D721Med (cell line): ENCODE measurements around the gene TM4SF18.

Experiments
- DNase-seq: peaks from one replicate; pipeline ENCODE4 v3.0.0; 2011; ENCODE audit warnings: low spot score; ENCODE audit not compliant: insufficient read length
- FAIRE-seq: peaks from 2 replicates; lab custom pipeline; 2011; peaks lifted over from hg19 to GRCh38; lab: Jason Lieb, UNC
- TF ChIP-seq, protein P1 (sequence below): IDR thresholded peaks from 2 replicates; pipeline ENCODE4 v1.5.1; 2012; ENCODE audit warnings: mild to moderate bottlenecking, control low read depth; ENCODE audit not compliant: insufficient read depth; ENCODE audit errors: missing control alignments

Gene TM4SF18

DNA sequence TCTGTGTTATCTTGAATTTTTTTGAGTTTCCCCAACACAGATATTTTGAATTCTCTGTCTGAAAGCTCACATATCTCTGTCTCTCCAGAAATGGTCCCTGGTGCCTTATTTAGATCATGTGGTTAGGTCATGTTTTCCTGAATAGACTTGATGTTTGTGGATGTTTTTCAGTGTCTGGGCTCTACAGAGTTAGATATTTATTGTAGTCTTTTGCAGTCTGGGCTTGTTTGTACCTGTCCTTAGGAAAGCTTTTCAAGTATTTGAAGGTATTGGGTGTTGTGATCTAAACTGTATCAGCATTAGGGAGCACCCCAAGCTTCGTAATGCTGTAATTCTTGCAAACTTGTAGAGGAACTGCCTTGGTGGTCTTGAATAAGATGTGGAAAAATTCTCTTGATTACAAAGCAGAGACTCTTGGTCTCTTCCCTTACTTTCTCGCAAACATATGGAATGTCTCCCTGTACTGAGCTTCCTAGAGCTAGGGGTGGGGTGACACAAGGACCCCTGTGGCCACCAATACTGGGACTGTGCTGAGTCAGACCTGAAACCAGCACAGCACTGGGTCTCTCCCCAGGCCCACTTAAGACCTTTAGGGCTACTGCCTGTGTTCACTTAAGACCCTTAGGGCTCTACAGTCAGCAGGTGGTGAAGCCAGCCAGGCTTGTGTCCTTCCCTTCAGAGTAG, 26.5 kb downstream of the TM4SF18 start:
- no peak for DNase-seq
- TF ChIP-seq, protein P1, sequence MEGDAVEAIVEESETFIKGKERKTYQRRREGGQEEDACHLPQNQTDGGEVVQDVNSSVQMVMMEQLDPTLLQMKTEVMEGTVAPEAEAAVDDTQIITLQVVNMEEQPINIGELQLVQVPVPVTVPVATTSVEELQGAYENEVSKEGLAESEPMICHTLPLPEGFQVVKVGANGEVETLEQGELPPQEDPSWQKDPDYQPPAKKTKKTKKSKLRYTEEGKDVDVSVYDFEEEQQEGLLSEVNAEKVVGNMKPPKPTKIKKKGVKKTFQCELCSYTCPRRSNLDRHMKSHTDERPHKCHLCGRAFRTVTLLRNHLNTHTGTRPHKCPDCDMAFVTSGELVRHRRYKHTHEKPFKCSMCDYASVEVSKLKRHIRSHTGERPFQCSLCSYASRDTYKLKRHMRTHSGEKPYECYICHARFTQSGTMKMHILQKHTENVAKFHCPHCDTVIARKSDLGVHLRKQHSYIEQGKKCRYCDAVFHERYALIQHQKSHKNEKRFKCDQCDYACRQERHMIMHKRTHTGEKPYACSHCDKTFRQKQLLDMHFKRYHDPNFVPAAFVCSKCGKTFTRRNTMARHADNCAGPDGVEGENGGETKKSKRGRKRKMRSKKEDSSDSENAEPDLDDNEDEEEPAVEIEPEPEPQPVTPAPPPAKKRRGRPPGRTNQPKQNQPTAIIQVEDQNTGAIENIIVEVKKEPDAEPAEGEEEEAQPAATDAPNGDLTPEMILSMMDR: no peak
- no peak for FAIRE-seq

DNA sequence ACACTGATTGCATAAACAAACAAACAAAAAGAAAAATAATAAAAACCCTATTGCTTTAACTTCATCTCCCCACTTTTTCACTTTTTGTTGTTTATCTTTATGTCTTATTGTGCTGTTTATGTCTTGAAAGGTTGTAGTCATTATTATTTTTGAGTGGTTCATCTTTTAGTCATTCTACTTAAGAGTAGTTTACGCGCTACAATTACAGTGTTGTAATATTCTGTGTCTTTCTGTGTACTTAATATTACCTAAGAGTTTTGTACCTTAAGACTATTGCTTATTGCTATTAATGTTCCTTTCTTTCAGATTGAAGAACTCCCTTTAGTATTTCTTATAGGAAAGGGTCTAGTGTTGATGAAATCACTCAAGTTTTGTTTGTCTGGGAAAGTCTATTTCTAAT, 28.1 kb downstream of the TM4SF18 start:
- TF ChIP-seq, protein P1: no peak
- no peak for FAIRE-seq

DNA sequence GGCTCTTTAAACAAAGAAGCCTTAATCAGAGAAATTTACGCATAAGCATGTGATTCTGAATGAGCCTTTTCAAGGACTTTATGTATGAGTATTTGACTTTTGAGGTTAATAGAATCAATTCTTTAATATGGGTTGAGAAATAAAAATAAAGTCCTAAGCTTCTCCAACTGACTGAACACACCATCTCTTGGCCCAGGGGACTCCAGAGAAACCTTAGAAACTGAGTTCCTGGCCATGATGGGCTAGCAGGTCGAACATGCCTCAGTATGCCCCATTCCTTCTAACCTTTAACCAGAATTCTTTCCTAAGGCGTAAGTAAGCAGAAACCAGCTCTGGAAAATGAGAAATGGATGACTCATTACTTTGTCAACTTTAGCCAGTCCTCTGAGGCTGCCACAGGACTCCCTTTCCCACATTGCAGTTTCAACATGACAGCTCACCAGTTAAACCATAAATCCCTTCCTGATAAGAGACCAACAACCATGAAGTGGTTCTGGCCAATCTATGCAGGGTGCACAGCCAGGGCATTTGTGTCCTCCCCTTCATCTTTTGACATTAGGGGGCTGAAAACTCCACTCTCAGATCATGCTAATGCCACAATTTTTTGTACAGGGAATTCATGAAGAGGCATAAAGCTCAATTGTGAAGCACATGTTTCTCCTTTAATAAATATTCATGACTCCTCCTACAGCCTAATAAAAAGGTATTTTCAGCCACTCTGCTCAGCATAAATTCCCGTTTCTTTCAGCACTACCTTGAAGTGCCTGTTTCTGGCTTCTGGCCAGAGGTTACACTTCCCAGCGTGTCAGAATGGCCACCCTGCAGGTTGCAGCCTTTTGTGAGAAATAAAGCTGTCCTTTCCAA, 33.3 kb downstream of the TM4SF18 start:
- DNase-seq (no peak), FAIRE-seq (no peak)
- TF ChIP-seq, protein P1: no peak

More for the DNA sequence above, 28.1 kb downstream of the TM4SF18 start:
- no peak for DNase-seq

DNA sequence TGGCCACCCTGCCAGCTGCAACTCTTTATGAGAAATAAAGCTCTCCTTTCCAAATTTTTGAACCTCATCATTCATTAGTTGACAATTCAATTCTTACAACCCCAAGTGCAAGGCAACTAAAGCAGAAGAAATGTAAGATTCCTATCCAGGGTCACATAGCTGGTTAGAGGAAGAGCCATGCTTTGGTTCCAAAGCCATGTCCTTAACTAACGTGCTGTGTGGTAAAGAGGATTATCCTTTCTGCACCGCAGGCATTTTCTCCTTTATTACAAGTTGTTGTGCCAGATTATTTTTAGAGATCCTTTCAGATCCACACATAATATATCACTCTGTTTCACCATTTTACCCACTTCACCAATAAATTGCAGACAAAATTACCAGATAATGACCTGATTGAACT, 36.5 kb downstream of the TM4SF18 start:
- no peak for DNase-seq
- TF ChIP-seq, protein P1: no peak
- no peak for FAIRE-seq

DNA sequence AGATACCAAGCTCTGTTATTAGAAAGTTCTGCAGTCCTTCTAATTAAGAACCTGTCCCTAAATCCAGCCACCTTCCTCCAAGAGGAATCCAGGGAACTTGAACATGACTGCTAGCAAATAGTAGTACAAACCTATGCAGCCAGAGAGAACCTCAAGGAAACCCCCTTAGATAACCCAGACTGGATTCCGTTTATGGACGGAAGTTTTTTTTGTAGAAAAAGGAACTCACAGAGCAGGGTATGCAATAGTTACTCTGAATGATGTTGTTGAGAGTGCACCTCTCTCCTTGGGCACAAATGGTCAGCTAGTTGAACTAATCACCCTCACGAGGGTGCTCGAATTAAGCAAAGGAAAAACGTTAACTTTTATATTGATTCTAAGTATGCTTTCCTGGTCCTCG, 40.8 kb downstream of the TM4SF18 start:
- no peak for FAIRE-seq
- TF ChIP-seq, protein P1: no peak
- no peak for DNase-seq

DNA sequence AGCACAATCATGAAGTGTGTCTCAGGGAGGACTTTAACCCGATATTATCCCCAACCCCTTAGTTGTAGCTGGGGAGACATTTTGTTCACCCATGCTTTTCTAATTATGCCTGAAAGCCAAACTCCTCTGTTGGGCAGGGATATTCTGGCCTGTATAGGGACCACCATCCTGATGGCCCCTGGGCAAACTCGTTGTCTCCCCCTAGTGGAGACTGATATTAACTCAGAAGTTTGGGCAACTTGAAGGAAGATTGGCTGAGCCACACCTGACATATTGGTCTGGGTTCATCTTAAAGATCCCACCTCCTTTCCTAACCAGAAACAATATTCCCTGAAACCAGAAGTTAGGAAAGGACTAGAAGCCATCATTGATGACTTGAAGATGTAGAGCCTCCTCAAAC, 42.3 kb downstream of the TM4SF18 start:
- DNase-seq (no peak), FAIRE-seq (no peak)
- TF ChIP-seq, protein P1: peak; percentile 9
